ENCODE data around the gene MRPL40.

DNA sequence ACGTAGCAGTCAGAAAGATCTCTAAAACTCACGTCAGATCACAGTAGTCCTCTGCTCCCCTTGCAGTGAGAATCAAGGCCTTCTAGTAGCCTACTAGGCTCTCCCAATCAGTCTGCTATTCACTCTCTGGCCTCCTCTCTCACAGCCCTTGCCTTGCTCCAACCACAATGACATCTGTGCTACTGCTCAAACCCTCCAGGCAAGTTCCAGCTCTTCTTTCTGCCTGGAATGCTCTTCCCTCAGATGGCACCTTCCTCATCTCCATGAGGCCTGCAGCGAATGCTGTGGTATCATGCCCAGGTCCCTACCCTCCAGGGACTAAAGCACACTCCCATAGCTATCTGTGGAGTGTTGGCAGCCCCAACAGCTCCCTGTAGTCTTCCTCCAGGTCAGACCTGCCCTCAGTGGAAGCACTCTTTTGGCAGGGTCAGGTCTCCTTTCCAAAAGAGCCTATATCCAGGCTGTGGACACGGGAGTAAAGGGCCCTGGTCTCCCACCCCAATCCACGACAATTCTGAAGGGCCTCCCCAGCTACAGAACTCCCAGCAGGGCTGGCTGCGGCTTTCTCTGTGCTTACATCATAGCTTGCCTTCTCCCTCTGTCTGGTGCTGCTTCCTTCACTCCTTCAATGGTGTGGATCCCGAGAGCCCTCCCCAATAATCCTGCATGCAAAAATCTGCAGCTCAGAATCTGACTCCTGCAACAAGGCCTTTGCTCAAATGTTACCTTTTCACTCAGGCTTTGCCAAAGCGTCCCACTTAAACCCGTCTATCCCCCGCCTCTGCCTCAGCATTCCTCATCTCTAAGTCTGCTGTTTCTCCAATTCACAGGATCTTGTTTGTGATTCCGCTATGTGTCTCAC, 9.7 kb upstream of the MRPL40 start:
- TF ChIP-seq, protein P1, sequence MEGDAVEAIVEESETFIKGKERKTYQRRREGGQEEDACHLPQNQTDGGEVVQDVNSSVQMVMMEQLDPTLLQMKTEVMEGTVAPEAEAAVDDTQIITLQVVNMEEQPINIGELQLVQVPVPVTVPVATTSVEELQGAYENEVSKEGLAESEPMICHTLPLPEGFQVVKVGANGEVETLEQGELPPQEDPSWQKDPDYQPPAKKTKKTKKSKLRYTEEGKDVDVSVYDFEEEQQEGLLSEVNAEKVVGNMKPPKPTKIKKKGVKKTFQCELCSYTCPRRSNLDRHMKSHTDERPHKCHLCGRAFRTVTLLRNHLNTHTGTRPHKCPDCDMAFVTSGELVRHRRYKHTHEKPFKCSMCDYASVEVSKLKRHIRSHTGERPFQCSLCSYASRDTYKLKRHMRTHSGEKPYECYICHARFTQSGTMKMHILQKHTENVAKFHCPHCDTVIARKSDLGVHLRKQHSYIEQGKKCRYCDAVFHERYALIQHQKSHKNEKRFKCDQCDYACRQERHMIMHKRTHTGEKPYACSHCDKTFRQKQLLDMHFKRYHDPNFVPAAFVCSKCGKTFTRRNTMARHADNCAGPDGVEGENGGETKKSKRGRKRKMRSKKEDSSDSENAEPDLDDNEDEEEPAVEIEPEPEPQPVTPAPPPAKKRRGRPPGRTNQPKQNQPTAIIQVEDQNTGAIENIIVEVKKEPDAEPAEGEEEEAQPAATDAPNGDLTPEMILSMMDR (IDR thresholded peaks at IDR 0.05): no peak
- no peak for TF ChIP-seq POLR2A (IDR thresholded peaks at IDR 0.05)
